Measurements from ENCODE around the gene WASF3. TPM values are rescaled to one million over a fixed set of nuclear protein-coding genes. Genes with fewer than 3 reads are reported as not detected.

WASF3 gene
- total and polyA plus RNA-seq, 4 donors = 0.82 to 4.9 (median 2.3) TPM

DNA sequence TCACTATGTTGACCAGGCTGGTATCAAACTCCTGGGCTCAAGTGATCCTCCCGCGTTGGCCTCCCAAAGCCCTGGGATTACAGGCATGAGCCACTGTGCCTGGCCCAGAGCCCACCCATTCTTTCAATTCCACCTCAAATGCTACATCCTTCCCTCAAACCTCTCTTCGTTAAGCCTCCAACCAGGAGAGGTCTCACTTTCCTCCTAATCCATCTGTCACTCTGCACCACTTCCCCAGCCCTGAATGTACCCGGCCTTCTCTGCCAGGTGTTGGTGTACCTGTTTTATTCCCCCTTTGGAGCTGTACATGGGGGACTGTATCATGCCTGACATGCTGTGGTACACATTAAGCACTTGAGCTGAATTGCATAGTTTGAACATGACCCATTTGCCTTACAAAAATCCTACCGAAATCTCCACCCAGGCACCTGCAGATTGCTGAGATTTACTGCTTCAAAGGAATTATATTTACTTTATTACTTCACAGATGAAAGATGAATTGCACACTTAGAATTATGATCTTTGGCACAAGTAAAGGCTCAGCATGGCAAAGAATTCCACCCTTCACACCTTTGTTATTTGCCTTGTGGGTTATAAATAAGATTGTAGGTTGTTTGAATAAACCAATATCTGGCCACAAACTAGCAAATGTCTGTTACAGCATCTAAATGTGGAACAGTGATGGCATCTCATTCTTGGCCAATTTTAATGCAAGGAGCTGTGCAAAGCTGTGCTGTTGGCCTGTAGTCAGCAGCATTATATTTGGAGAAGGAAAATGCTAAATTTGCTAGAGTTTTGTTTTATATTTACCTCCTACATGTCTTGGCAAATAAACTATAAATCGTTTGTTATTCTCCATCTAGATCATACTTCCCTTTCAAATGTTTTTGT is 15.6 kb upstream of the WASF3 start:
- no peak for TF ChIP-seq JUND (IDR thresholded peaks at IDR 0.05)
- no peak for DNase-seq (ENCODE audit: low spot score)

DNA sequence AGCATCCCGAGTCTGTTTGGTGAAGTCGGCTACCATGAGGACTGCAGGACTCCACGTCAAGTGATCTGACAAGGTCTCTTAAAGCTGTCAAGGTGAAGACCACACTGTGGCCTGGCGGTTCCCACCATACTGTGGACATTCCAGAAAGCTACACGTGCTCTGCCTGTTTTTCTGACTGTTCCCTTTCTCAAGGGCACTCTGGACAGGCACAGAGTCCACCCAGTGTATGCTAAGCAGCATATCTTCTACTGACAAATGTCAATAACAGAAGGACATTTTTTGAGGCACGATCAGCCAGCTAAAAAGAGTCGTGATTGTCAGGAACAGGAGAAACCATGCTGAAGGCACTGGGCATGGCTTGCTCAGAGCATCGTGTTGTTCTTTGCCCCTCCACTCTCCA is 12.8 kb upstream of the WASF3 start:
- Histone ChIP-seq H3K27me3 (ENCODE audit: control insufficient read depth in 4 of 4, insufficient read depth in 4 of 4, low read length in 3 of 4) (peaks cover 0 to 2% (median 0%) of the 10 kb centered on the region in 4 donors), H3K9me3 (ENCODE audit: control insufficient read depth in 4 of 4, low read length in 3 of 4) (no peaks in the 10 kb centered on the region), H3K4me3 (ENCODE audit: low read depth in 1 of 3, low read length in 3 of 3) (no peak overlapping the region), H3K9ac (ENCODE audit: low read depth in 1 of 2, low read length in 2 of 2) (no peak overlapping the region), H3K36me3 (ENCODE audit: control insufficient read depth in 4 of 4, insufficient read depth in 3 of 4, low read depth in 1 of 4, low read length in 3 of 4) (no peaks in the 10 kb centered on the region), H3K4me1 (ENCODE audit: control insufficient read depth in 4 of 4, insufficient read depth in 4 of 4, low read length in 3 of 4) (peaks cover 0 to 7% (median 2%) of the 10 kb centered on the region in 4 donors), H3K27ac (ENCODE audit: low read depth in 1 of 2, low read length in 2 of 2) (no peak overlapping the region)
- 42% methylated on average over 8 of the region's 8 CpGs for WGBS
- TF ChIP-seq, protein P1, sequence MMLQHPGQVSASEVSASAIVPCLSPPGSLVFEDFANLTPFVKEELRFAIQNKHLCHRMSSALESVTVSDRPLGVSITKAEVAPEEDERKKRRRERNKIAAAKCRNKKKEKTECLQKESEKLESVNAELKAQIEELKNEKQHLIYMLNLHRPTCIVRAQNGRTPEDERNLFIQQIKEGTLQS (IDR thresholded peaks at IDR 0.05) = no peak
- TF ChIP-seq HNF4G (IDR thresholded peaks at IDR 0.05) = no peak
- TF ChIP-seq JUND (IDR thresholded peaks at IDR 0.05) = no peak
- TF ChIP-seq TAF1 (conservative IDR thresholded peaks at IDR 0.05) = no peak
- no peak for TF ChIP-seq FOXA1 (IDR thresholded peaks at IDR 0.05)
- no peak for DNase-seq (ENCODE audit: low spot score)

More for the DNA sequence above, 15.6 kb upstream of the WASF3 start:
- Histone ChIP-seq H3K4me3 (ENCODE audit: low read depth in 1 of 3, low read length in 3 of 3) (no peak overlapping the region), H3K9ac (ENCODE audit: low read depth in 1 of 2, low read length in 2 of 2) (no peak overlapping the region), H3K9me3 (ENCODE audit: control insufficient read depth in 4 of 4, low read length in 3 of 4) (no peaks in the 10 kb centered on the region), H3K4me1 (ENCODE audit: control insufficient read depth in 4 of 4, insufficient read depth in 4 of 4, low read length in 3 of 4) (peaks cover 0 to 22% (median 18%) of the 10 kb centered on the region in 4 donors), H3K36me3 (ENCODE audit: control insufficient read depth in 4 of 4, insufficient read depth in 3 of 4, low read depth in 1 of 4, low read length in 3 of 4) (no peaks in the 10 kb centered on the region), H3K27ac (ENCODE audit: low read depth in 1 of 2, low read length in 2 of 2) (no peak overlapping the region), H3K27me3 (ENCODE audit: control insufficient read depth in 4 of 4, insufficient read depth in 4 of 4, low read length in 3 of 4) (peaks cover 0 to 2% (median 0%) of the 10 kb centered on the region in 4 donors)
- WGBS = 76% methylated on average over 6 of the region's 6 CpGs

DNA sequence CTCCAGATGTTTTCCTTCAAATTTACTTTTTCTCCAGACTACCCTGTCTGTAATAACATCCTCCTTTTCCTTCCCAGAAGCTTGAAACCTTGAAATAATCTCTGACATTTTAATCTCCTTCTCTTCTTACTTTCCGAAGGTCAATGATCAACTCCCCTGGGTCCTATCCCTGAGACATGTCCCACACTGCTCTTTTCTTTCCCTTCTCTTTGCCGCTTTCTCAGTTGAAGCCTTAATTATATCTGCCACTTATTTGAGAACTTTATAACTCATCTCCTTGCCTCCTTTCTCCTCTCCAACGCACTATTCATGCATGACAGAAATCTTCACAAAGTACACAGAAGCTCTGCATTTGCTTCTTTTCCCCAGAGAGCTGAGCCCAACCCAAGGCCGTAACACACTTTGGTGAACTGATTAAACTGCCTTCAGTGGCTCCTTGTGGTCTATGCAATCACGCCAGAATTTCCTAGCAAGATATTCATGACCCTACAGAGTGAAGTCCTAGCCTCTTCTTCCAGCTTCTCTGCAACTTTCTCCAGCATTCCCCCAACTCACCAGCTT is 9.2 kb upstream of the WASF3 start:
- 75% methylated on average over 5 of the region's 5 CpGs for WGBS
- no peak for DNase-seq (ENCODE audit: low spot score)
- Histone ChIP-seq H3K27me3 (ENCODE audit: control insufficient read depth in 4 of 4, insufficient read depth in 4 of 4, low read length in 3 of 4) (peaks cover 0 to 3% (median 1%) of the 10 kb centered on the region in 4 donors), H3K36me3 (ENCODE audit: control insufficient read depth in 4 of 4, insufficient read depth in 3 of 4, low read depth in 1 of 4, low read length in 3 of 4) (no peaks in the 10 kb centered on the region), H3K4me1 (ENCODE audit: control insufficient read depth in 4 of 4, insufficient read depth in 4 of 4, low read length in 3 of 4) (no peaks in the 10 kb centered on the region), H3K9me3 (ENCODE audit: control insufficient read depth in 4 of 4, low read length in 3 of 4) (no peaks in the 10 kb centered on the region), H3K9ac (ENCODE audit: low read depth in 1 of 2, low read length in 2 of 2) (no peak overlapping the region), H3K4me3 (ENCODE audit: low read depth in 1 of 3, low read length in 3 of 3) (no peak overlapping the region), H3K27ac (ENCODE audit: low read depth in 1 of 2, low read length in 2 of 2) (no peak overlapping the region)
- TF ChIP-seq FOXA1 (IDR thresholded peaks at IDR 0.05) (no peak), FOXA2 (IDR thresholded peaks at IDR 0.05) (no peak), YY1 (IDR thresholded peaks at IDR 0.05) (no peak), GABPA (IDR thresholded peaks at IDR 0.05 in 1 of 2, conservative IDR thresholded peaks at IDR 0.05 in 1 of 2) (no peak), NR2F2 (IDR thresholded peaks at IDR 0.05) (no peak), TAF1 (conservative IDR thresholded peaks at IDR 0.05) (no peak), JUND (IDR thresholded peaks at IDR 0.05) (no peak), HNF4G (IDR thresholded peaks at IDR 0.05) (no peak), RXRA (IDR thresholded peaks at IDR 0.05) (no peak), RAD21 (IDR thresholded peaks at IDR 0.05) (no peak), EGR1 (IDR thresholded peaks at IDR 0.05; ENCODE audit: low read depth in 2 of 2) (no peak), SP1 (IDR thresholded peaks at IDR 0.05) (no peak), HNF4A (conservative IDR thresholded peaks at IDR 0.05) (no peak)
- TF ChIP-seq, protein P2, sequence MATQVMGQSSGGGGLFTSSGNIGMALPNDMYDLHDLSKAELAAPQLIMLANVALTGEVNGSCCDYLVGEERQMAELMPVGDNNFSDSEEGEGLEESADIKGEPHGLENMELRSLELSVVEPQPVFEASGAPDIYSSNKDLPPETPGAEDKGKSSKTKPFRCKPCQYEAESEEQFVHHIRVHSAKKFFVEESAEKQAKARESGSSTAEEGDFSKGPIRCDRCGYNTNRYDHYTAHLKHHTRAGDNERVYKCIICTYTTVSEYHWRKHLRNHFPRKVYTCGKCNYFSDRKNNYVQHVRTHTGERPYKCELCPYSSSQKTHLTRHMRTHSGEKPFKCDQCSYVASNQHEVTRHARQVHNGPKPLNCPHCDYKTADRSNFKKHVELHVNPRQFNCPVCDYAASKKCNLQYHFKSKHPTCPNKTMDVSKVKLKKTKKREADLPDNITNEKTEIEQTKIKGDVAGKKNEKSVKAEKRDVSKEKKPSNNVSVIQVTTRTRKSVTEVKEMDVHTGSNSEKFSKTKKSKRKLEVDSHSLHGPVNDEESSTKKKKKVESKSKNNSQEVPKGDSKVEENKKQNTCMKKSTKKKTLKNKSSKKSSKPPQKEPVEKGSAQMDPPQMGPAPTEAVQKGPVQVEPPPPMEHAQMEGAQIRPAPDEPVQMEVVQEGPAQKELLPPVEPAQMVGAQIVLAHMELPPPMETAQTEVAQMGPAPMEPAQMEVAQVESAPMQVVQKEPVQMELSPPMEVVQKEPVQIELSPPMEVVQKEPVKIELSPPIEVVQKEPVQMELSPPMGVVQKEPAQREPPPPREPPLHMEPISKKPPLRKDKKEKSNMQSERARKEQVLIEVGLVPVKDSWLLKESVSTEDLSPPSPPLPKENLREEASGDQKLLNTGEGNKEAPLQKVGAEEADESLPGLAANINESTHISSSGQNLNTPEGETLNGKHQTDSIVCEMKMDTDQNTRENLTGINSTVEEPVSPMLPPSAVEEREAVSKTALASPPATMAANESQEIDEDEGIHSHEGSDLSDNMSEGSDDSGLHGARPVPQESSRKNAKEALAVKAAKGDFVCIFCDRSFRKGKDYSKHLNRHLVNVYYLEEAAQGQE (IDR thresholded peaks at IDR 0.05) = no peak
- TF ChIP-seq, protein P1 (IDR thresholded peaks at IDR 0.05) = no peak
- TF ChIP-seq, protein P3, sequence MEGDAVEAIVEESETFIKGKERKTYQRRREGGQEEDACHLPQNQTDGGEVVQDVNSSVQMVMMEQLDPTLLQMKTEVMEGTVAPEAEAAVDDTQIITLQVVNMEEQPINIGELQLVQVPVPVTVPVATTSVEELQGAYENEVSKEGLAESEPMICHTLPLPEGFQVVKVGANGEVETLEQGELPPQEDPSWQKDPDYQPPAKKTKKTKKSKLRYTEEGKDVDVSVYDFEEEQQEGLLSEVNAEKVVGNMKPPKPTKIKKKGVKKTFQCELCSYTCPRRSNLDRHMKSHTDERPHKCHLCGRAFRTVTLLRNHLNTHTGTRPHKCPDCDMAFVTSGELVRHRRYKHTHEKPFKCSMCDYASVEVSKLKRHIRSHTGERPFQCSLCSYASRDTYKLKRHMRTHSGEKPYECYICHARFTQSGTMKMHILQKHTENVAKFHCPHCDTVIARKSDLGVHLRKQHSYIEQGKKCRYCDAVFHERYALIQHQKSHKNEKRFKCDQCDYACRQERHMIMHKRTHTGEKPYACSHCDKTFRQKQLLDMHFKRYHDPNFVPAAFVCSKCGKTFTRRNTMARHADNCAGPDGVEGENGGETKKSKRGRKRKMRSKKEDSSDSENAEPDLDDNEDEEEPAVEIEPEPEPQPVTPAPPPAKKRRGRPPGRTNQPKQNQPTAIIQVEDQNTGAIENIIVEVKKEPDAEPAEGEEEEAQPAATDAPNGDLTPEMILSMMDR (IDR thresholded peaks at IDR 0.05; ENCODE audit: low read depth, low read length, missing input control) = no peak
- TF ChIP-seq, protein P4, sequence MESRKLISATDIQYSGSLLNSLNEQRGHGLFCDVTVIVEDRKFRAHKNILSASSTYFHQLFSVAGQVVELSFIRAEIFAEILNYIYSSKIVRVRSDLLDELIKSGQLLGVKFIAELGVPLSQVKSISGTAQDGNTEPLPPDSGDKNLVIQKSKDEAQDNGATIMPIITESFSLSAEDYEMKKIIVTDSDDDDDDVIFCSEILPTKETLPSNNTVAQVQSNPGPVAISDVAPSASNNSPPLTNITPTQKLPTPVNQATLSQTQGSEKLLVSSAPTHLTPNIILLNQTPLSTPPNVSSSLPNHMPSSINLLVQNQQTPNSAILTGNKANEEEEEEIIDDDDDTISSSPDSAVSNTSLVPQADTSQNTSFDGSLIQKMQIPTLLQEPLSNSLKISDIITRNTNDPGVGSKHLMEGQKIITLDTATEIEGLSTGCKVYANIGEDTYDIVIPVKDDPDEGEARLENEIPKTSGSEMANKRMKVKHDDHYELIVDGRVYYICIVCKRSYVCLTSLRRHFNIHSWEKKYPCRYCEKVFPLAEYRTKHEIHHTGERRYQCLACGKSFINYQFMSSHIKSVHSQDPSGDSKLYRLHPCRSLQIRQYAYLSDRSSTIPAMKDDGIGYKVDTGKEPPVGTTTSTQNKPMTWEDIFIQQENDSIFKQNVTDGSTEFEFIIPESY (IDR thresholded peaks at IDR 0.05) = no peak
